Testis (tissue), 3 donors: ENCODE results near the gene NAPSA. TPM values are rescaled to one million over a fixed set of nuclear protein-coding genes. Genes with fewer than 3 reads are reported as not detected.

Source experiments
- DNase-seq: peaks from one replicate; pipeline ENCODE4 v3.0.0-alpha.2; 2019
- H3K27ac ChIP-seq, 2 donors: fragments of 200-600 bp; sonication (generic); one replicate each; pipeline ENCODE4 v1.5.1; 2019
- H3K27me3 ChIP-seq: fragments of 200-600 bp; sonication (generic); one replicate; pipeline ENCODE4 v1.5.1; 2019
- H3K36me3 ChIP-seq: fragments of 200-600 bp; sonication (generic); one replicate; pipeline ENCODE4 v1.5.1; 2017; ENCODE audit warnings: low read depth; ENCODE audit errors: missing control alignments
- H3K4me1 ChIP-seq: fragments of 200-600 bp; sonication (generic); one replicate; pipeline ENCODE4 v1.5.1; 2019
- H3K4me3 ChIP-seq, 2 donors: fragments of 200-600 bp; sonication (generic); one replicate each; pipeline ENCODE4 v1.5.1; 2017 to 2019
- H3K9me3 ChIP-seq: fragments of 200-600 bp; sonication (generic); one replicate; pipeline ENCODE4 v1.5.1; 2017
- CTCF ChIP-seq, 3 experiments: fragments of 450-650 bp in 2 of 3; fragments of 200-600 bp in 1 of 3; sonication (generic) in 1 of 3; IDR thresholded peaks; one replicate each; pipeline ENCODE4 v1.5.1; 2016 to 2019; ENCODE audit warnings: antibody characterized with exemption in 3 of 3, mild to moderate bottlenecking in 2 of 3, moderate library complexity in 1 of 3
- POLR2A ChIP-seq: fragments of 450-650 bp; IDR thresholded peaks from one replicate; pipeline ENCODE4 v1.6.1; 2017; ENCODE audit warnings: antibody characterized with exemption, mild to moderate bottlenecking, moderate library complexity
- WGBS, 2 donors: methylation state at CpG; one replicate each; pipeline ENCODE4 v1.1.5; 2018; 5-methylcytosine and 5-hydroxymethylcytosine counted together
- intact Hi-C: fragments of 100-400 bp; cut with DNase I; formaldehyde crosslinking; loops from one replicate; pipeline ENCODE4 v1.15.1; 2023; ENCODE audit warnings: low total_unique reads
- polyA plus RNA-seq: library from polyadenylated mRNA; stranded (reverse); fragments of 350-450 nt; fragmentation: Illumina TruSeq; extraction: RNeasy Lipid Tissue Mini Kit (QIAGEN cat#74804); gene quantifications from one replicate; pipeline ENCODE4 v1.2.3, GENCODE V29; 2014; ENCODE audit warnings: low read depth, low replicate concordance; ENCODE audit not compliant: insufficient read depth
- total RNA-seq, 2 donors: library from RNA; depleted of rRNA; stranded (reverse); fragments of >200 nt; gene quantifications; one replicate each; pipeline ENCODE4 v1.2.3, GENCODE V29; 2016

The NAPSA gene
- total and polyA plus RNA-seq, 3 donors from 2014 or later = 1.3 to 11.5 (median 2.0) TPM

- Histone ChIP-seq H3K27me3 (no peaks in the 10 kb centered on the region), H3K36me3 (no peaks in the 10 kb centered on the region), H3K4me1 (peaks cover 25% of the 10 kb centered on the region), H3K27ac (peak overlapping the region; percentile 78 to 84), H3K4me3 (peak overlapping the region; percentile 59 to 70), H3K9me3 (no peaks in the 10 kb centered on the region)
- peak; percentile 36 for DNase-seq
- WGBS, 2 donors = 4 to 5% methylated on average over 26 of the region's 26 CpGs
- no peak for TF ChIP-seq POLR2A
- no peak for TF ChIP-seq CTCF (IDR thresholded peaks at IDR 0.05)
- intact Hi-C loops = no loop called here
These were observed 19.5 kb upstream of the NAPSA start for GRCh38 chr19:50384685-50385535.

GRCh38 chr19:50383852-50384684, 18.6 kb upstream of the NAPSA start, which contains the start of gene POLD1:
TSS of gene POLD1 (plus strand) at chr19:50384347. CDS start at chr19:50398852, 14,505 bp downstream.
- H3K27ac ChIP-seq = peak within 1 kb of the TSS; percentile 78 to 84
- TF ChIP-seq CTCF (IDR thresholded peaks at IDR 0.05) = no peak
- TF ChIP-seq POLR2A = no peak
- DNase-seq = peak; percentile 99
- H3K4me1 ChIP-seq = peaks cover 25% of the 10 kb centered on the region
- no peaks in the 10 kb centered on the region for H3K36me3 ChIP-seq
- H3K27me3 ChIP-seq = no peaks in the 10 kb centered on the region
- peak within 1 kb of the TSS; percentile 59 to 70 for H3K4me3 ChIP-seq
- intact Hi-C loops = no loop called here
- WGBS, 2 donors = 1% methylated on average over 49 to 76 of the region's 78 CpGs
- no peaks in the 10 kb centered on the region for H3K9me3 ChIP-seq

GRCh38 chr19:50383001-50383851, 17.8 kb upstream of the NAPSA start:
- H3K4me3 ChIP-seq = peak overlapping the region; percentile 59 to 70
- H3K27me3 ChIP-seq = no peaks in the 10 kb centered on the region
- H3K36me3 ChIP-seq = no peaks in the 10 kb centered on the region
- peak overlapping the region; percentile 78 to 84 for H3K27ac ChIP-seq
- 32 to 41% methylated on average over 20 to 21 of the region's 21 CpGs for WGBS, 2 donors
- H3K4me1 ChIP-seq = peaks cover 25% of the 10 kb centered on the region
- DNase-seq = no peak
- TF ChIP-seq CTCF (IDR thresholded peaks at IDR 0.05) (no peak), POLR2A (no peak)
- no peaks in the 10 kb centered on the region for H3K9me3 ChIP-seq
- intact Hi-C loops = no loop called here

GRCh38 chr19:50381881-50382729, 16.7 kb upstream of the NAPSA start:
- H3K4me1 ChIP-seq = peaks cover 25% of the 10 kb centered on the region
- 67 to 81% methylated on average over 38 to 51 of the region's 58 CpGs for WGBS, 2 donors

More at GRCh38 chr19:50381881-50382729, 16.7 kb upstream of the NAPSA start:
- Histone ChIP-seq H3K36me3 (no peaks in the 10 kb centered on the region), H3K4me3 (no peak overlapping the region), H3K27ac (no peak overlapping the region), H3K9me3 (no peaks in the 10 kb centered on the region), H3K27me3 (no peaks in the 10 kb centered on the region)
- TF ChIP-seq POLR2A (no peak), CTCF (IDR thresholded peaks at IDR 0.05) (no peak)
- DNase-seq = no peak
- intact Hi-C loops = no loop called here
